Globus pallidus (tissue), 1 donor: Measurements from ENCODE around the gene CEP170.
"Not testable (repeated sequence)": the region's sequence is repeated elsewhere in the genome, so short reads cannot be mapped to it uniquely, and the experiment has no call there.

Experiments used
- DNase-seq: peaks from one replicate; pipeline ENCODE4 v3.0.0-alpha.2; 2015; ENCODE audit warnings: low spot score

CEP170 gene

DNA sequence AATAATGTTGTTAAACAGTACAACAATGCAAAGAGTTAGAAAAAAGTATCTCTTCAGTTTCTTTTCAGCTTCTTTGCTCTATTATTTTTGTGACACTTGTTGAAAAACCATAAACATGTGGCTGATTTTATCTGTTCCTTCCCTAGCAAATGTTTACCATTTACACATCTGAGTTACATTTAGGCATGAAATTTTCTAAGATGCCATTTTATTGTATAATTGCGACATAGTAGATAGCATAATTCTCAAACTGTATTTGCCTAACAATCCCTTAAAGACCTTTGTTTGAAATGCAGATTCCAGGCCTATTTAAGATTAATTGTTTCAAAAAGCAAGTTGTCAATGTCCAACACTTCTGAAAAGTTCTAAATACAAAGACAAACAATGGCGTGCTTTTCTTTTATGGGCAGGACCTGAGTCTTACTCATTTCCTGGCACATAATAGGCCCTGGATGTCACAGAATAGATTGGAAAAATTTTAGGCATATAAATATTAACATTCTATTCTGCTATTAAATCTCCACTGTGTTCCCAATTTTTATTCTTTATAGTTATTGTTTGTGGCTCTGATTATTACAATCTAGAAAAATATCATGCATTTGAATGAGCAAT lies 81.2 kb downstream of the CEP170 start:
- DNase-seq: not testable (repeated sequence)

DNA sequence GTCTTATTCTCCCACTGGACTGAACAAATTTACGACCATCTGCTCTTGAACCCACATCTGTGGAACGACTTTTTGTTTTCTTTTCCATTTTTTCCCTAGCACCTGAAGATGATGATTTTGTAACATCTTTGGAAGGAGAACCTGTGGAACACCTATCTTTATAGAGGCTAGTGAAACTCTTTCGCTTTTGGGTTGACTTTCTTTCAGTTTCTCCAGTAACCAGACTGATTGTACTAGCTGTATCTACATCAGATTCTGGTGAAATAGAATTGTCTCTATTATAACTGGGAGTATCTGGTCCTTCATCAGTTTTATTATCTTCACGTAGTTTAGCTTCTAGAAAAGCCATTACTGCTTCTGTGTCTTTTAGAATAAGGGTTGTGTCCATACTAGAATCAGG lies 90.2 kb downstream of the CEP170 start:
- not testable (repeated sequence) for DNase-seq

DNA sequence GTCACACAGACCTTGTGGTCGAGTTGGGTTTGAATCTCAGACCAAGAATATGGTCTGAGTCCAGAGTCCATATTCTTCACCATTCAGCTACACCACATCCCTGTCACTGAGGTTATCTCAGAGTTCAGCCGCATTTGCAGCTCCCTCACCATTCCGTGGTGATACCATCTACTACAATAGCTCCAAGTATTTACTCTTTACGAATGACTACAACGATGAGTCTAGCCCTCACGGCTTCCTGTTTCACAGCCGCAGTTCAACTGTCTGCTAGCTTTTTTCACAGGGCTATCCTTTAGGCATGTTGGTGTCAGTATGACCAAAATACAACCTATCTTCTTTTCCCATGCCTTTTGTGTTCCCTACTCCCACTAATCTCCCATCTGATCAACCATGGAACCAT lies 104.2 kb downstream of the CEP170 start:
- not testable (repeated sequence) for DNase-seq

DNA sequence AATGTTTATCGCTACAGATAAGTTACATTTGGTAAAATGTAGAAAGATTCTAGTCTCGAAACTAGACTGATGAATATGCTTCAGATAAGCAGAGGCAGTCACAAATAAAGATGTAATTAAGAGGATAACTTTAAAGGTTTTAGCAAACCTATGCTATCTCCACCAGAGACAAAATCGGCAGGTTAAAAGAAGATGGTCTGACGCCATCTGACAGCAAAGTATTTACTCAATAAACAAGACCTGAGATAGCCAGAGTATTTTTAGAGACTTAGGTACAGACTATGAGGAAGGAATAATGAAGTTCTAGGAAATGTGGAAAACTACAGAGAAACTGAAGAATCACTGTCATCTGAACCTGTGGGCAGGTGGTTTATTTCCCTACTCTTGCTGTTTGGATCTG lies 106.0 kb downstream of the CEP170 start:
- DNase-seq: not testable (repeated sequence)

DNA sequence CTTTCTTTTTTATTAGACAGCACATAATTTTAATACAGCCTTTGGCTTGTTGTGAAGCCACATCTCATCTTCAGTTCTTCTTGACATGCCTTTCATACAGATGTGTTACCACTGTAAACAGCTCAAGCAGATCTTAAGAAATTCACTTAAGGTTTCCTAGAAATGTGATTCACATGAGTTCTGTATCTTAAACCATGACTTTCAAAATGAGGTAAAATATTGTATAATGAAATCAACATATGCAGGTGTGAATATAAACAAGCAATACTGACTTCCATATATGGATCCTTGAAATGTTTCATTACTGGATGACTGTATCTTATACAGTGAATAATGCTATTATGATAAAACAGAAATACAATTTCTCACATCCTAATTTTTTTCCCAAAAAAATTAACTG lies 107.7 kb downstream of the CEP170 start:
- not testable (repeated sequence) for DNase-seq

DNA sequence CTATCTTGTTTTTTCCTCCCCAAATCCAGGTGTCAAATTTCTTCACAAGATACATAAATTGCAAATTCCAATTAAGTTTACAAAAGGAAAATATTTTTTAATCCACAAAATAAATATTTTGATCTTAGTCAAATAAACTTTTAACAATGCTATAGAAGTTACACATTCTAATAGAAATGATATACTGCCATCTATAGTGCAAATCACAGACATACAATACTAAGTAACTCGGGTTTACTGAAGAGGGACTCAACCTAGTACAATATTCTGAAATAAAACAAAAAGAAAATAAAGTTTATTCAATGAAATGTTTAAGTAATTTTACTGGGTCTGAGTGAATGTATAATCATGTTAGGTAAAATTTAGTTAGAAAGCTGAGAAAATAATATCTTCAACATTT lies 114.6 kb downstream of the CEP170 start:
- DNase-seq: peak; percentile 6

DNA sequence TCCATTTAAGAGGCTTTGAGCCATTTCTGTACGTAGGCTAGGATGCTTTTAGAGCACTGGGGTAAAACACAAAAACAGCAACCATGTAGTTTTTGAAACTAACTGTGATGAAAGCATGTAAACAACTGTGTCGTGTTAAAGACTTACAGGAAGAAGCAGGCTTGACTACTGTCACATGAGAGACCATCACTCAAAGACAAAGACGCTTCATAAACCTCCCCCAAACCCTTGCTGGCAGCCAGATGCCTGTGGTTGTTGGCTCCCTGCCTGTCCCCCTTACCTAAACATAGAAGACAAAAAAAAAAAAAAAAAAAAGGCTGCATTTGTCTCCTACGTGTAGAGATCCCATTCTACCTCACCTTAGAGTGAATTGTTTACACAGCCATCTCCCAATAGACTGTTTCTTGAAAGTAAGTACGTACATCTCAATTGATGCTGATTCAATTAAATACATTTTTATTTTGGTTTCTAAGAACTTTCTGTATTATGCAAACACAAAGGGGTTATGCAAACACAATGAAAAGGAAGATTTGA lies 132.1 kb downstream of the CEP170 start:
- not testable (repeated sequence) for DNase-seq

DNA sequence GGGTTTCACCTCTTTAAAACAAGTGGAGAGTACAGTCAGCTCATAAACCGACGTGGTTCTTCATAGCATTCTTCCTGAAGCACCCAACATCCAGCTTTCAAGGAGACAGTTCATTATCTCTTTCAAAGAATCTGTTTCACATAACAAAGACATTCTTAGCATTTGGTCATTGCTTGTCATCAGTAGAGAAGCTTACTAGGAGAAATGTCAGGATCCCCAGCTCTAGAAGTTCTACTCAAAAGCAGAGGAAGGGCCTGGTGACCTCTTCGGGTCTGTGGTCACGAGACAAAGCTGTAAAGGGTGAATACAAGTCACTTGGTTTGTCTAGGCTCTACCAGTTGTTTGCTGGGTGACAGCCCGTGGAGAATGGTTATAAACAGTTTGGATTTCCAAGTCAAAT lies 133.1 kb downstream of the CEP170 start:
- DNase-seq: not testable (repeated sequence)

DNA sequence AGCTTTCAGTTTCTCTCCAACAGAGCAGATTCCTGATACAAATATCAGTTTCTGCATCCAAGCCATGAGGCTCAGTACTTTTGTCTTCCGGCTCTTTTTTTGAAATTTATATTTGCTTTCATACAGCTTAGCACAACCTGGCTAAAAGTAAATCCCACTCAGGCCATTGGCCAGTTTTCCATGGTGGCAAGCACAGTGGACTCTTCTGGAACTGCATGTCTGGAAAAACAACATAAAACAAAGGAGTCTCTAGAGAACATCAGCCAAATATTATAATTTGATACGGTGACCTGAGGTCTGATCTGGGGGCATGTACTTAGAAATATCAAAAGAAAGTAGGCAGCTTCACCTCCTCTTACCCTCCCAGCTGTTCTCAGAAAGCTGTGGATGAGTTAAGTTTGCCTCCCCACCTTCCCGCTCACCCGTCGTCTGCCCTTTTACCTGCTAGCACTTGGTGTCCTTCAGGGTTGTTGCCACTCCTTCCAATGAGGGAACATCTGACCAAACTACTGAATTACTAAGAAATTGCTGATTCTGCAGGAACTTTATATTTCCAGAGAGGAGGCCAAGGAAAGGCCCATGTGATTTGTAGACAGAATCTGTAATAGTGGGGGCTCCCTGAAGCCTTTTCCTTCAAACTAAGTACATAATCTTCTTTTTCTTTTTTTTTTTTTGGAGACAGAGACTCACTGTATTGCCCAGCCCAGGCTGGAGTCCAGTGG lies 136.3 kb downstream of the CEP170 start:
- not testable (repeated sequence) for DNase-seq

DNA sequence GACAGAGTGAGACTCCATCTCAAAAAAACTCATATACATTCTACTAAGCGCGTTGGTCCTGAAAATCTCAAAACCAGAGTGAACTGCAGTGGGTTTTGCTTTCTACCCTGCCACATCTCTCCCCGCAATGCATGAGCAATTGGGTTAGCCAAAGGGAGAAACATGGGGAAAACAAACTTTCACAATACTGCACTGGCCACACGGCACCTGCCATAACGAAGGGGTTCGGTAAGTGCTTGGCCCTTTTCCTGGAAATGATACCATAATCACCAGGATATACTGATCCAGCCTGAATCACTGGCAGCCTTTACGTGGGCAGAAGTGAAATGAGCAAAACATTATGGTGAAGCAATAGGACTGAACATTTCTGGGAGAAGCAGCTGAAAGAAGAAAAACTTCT lies 138.9 kb downstream of the CEP170 start:
- not testable (repeated sequence) for DNase-seq

DNA sequence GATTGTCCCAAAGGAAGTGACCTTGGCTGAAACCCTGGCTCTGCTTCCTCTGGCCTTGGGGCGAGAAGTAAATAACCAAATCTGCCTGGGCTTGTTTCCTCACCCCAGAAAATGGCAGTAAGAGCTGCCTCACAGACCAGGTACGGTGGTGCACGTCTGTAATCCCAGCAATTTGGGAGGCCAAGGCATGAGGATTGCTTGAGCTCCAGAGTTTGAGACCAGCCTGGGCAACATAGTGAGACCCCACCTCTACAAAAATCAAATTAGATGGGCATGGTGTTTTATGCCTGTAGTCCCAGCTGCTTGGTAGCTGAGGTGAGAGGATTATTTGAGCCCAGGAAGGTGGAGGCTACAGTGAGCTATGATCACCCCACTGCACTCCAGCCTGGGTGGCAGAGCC lies 140.3 kb downstream of the CEP170 start:
- not testable (repeated sequence) for DNase-seq

DNA sequence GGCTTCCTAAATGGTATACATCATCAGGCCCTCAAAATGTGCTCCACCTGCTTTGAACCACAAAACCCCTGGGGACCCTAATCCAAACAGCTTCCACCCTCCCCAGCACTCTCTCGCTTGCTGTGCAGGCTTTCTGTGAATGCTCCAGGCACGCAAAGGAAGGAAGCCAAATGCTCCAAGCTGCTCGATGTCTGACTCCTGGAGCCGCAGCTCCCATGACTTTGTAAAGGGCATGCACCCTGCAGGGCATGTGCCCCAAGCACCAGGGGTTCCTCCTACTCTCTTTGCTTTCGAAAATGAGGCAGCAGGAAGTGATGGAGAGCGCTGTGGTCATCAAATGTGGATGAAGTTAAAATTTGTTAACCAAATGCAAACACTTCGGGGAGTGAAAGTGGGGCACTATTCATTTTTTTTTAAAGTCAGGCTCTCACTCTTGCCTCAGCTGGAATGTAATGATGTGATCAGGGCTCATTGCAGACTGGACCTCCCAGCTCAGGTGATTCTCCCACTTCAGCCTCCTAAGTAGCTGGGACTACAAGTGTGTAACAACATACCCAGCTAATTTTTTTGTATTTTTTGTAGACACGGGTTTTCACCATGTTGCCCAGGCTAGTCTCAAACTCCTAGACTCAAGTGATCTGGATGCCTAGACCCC lies 140.9 kb downstream of the CEP170 start:
- not testable (repeated sequence) for DNase-seq

DNA sequence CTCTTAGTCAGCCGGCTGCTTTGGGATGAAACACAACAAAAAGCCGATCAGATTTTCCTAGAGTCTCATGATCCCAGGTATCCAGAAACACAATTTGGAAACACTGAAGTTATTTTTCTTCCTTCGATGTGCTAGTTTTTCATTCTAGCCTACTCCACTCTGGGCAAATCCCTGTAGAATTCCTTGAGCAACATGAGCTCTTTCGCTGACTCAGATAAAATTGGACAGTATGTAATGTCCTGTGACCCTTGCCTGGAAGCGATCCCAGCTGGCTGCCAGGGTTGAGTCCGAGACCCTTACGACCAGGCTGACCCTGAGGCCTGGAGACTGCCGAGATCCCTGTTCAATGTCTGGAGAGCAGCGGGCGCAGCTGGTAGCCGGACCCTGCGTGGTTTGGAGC lies 147.9 kb downstream of the CEP170 start:
- not testable (repeated sequence) for DNase-seq

DNA sequence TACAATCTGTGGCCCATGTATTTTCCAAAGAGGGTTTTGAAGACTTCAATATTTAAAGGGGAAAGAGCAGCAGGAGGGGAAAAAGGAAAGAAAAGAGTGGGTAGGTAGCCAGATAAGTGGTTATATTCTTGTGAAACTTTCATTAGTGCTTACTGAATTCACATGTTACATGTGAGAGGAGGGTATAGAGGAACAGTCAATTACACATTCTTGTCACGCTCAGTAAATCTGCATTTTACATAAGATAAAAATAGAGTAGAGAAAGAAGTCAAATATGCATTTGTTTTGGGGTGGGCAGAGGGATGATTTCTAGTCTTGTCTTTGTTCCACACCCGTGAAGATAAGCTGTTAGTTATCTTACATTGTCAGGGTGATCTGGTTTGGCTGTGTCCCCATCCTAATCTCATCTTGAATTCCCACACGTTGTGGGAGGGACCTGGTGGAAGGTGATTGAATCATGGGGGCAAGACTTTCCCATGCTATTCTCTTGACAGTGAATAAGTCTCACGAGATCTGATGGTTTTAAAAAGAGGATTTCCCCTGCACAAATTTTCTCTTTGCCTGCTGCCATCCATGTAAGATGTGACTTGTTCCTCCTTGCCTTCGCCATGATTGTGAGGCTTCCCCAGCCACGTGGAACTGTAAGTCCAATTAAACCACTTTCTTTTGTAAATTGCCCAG lies 149.3 kb downstream of the CEP170 start:
- not testable (repeated sequence) for DNase-seq

DNA sequence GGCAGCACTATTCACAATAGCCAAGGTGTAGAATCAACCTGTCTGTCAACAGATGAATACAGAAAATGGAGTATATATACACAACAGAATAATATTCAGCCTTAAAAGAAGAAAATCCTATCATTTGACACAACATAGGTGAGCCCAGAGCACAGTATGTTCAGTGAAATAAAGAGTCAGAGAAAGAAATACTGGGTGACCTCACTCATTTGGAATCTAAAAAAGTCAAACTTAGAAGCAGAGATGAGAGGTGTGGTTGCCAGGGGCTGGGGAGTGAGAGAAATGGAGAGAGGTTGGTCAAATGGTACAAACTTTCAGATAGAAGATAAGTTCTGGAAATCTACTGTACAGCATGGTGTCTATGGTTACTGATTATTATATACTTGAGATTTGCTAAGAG lies 150.0 kb downstream of the CEP170 start:
- DNase-seq: not testable (repeated sequence)

DNA sequence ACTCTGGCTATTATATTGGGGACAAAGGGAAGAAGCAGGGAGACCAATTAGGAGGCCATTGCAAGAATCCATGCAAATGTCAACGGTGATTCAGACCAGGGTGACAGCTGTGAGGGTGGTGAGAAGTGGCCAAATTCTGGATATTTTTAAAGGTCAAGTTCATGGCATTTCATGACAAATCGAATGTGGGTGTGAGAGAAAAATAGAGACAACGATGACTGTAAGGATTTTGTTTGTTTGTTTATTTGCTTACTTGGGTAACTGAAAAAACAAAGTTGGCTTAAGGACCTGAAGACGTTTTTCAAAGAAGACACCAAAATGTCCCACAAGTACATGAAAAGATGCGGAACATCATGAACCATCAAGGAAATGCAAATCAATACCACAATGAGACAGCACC lies 150.6 kb downstream of the CEP170 start:
- not testable (repeated sequence) for DNase-seq

DNA sequence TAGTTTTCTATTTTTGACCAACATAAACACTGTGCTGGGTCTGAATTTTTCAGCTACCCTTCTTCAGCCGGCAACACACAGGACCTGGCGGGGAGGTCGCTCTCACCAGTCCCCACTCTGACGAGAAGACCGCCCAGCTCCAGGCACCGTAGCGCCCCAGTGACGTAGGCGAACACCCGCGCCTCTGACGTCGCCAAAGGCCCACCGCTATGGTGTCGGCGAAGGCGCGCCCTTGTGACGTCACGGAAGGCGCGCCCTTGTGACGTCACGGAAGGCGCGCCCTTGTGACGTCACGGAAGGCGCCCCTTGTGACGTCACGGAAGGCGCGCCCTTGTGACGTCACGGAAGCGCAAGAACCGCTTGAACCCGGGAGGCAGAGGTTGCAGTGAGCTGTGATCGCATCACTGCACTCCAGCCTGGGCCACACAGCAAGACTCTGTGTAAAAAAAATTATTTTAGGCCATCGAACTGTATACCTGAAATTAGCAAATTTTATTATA lies 153.5 kb downstream of the CEP170 start:
- not testable (repeated sequence) for DNase-seq

DNA sequence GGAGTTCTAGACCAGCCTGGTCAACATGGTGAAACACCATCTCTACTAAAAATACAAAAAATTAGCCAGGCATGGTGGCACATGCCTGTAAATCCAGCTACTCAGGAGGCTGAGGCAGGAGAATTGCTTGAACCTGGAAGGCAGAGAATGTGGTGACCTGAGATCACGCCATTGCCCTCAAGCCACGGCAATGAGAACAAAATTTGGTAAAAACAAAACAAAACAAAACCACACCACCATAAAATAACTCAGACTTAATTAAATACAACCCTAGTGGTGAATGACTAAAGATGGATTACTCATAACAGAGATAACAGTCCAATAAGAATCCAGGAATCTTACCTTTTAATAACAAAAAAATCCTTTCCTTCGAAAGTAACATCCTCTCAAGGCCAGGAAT lies 167.7 kb downstream of the CEP170 start:
- DNase-seq: not testable (repeated sequence)
